Liver (tissue), 3 donors: ENCODE results near the gene LBH.

Source experiments
- EGR1 ChIP-seq, 2 donors: IDR thresholded peaks; 2 replicates each; pipeline ENCODE4 v1.6.1; 2016 to 2018; ENCODE audit warnings: antibody characterized with exemption in 2 of 2, low read depth in 2 of 2
- RXRA ChIP-seq, 2 donors: IDR thresholded peaks; 2 replicates each; pipeline ENCODE4 v1.6.1; 2017 to 2018; ENCODE audit warnings: antibody characterized with exemption in 2 of 2, mild to moderate bottlenecking in 1 of 2
- TF ChIP-seq, protein P1 (sequence below): fragments of 150-350 bp; IDR thresholded peaks from 2 replicates; pipeline ENCODE4 v1.5.1; 2017; ENCODE audit warnings: improper control_type of control experiment, low read depth, low read length; ENCODE audit not compliant: missing input control
- donor health status: healthy.
- donor health status: healthy.

DNA sequence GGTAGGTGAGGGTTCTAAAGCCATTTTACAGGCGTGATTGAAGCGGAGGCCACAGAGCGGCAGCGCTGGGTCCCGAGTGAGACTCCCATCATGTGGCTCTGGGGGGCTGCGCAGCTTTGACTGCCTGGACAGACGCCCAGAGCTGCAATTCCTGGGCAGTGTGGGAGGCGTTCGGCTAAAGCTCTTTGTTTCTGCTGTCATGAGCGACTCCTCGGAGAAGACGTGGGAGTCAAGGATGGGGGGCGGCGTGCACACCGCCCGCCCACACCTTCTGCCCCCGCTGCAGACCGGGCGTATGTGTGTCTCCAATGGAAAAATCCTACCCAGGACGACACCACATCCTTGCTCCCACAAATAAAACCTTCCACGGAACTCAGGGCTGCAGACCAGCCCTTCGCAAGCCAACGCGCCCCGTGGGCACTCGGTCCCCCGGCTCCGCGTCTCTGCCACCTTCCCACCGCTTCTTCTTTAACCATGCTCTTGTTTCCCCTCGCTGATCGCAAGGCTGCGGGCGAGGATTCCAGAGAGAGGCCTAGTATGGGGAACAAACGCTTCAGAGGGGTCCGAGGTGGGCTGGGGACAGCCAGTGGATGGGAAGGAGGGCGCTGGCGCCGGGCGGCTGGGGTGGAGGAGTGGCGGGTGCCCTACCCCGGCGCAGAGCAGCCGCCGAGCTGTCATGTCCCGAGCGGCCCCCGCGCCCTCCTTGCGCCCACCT lies 680 bp upstream of the LBH start:
- TF ChIP-seq, protein P1, sequence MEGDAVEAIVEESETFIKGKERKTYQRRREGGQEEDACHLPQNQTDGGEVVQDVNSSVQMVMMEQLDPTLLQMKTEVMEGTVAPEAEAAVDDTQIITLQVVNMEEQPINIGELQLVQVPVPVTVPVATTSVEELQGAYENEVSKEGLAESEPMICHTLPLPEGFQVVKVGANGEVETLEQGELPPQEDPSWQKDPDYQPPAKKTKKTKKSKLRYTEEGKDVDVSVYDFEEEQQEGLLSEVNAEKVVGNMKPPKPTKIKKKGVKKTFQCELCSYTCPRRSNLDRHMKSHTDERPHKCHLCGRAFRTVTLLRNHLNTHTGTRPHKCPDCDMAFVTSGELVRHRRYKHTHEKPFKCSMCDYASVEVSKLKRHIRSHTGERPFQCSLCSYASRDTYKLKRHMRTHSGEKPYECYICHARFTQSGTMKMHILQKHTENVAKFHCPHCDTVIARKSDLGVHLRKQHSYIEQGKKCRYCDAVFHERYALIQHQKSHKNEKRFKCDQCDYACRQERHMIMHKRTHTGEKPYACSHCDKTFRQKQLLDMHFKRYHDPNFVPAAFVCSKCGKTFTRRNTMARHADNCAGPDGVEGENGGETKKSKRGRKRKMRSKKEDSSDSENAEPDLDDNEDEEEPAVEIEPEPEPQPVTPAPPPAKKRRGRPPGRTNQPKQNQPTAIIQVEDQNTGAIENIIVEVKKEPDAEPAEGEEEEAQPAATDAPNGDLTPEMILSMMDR: no peak
- no peak for TF ChIP-seq RXRA (IDR thresholded peaks at IDR 0.05)
- no peak for TF ChIP-seq EGR1 (IDR thresholded peaks at IDR 0.05; ENCODE audit: low read depth in 2 of 2)
